Activated T-helper 17 cell treated with anti-CD3 and anti-CD28 coated beads, Interleukin-2, amount 50 U/mL, for 72 hours (primary cell): ENCODE results near the gene GATAD1. TPM values are rescaled to one million over a fixed set of nuclear protein-coding genes. Genes with fewer than 3 reads are reported as not detected.
"Not testable (repeated sequence)": the region's sequence is repeated elsewhere in the genome, so short reads cannot be mapped to it uniquely, and the experiment has no call there.

ENCODE experiments used
- ATAC-seq: fragments of 150-1000 bp; cut with Tn5 transposase; replicated peaks from 2 replicates; pipeline ENCODE4 v1.10.0; 2021; ENCODE audit warnings: mild to moderate bottlenecking, moderate library complexity
- H3K27ac Mint-ChIP-seq: one replicate; pipeline ENCODE4 v1.8.0; 2022; ENCODE audit warnings: mixed read lengths
- H3K27me3 Mint-ChIP-seq: one replicate; pipeline ENCODE4 v1.8.0; 2022; ENCODE audit warnings: mixed read lengths
- H3K36me3 Mint-ChIP-seq: one replicate; pipeline ENCODE4 v1.8.0; 2022; ENCODE audit warnings: low read depth, mild to moderate bottlenecking, mixed read lengths
- H3K4me1 Mint-ChIP-seq: one replicate; pipeline ENCODE4 v1.8.0; 2022; ENCODE audit warnings: mixed read lengths
- H3K4me3 Mint-ChIP-seq: one replicate; pipeline ENCODE4 v1.8.0; 2022; ENCODE audit warnings: mild to moderate bottlenecking, mixed read lengths
- H3K9me3 Mint-ChIP-seq: one replicate; pipeline ENCODE4 v1.8.0; 2022; ENCODE audit warnings: mixed read lengths
- total RNA-seq, 2 donors: library from RNA; stranded (reverse); gene quantifications; one replicate each; pipeline ENCODE4 v1.2.3, GENCODE V29; 2022

Gene GATAD1
- total RNA-seq, 2 donors from 2014 or later, result 16.1 to 24.3 TPM

- ATAC-seq, result no peak
- H3K9me3 Mint-ChIP-seq, result no peaks in the 10 kb centered on the region
- peak overlapping the region; percentile 88 for H3K4me3 Mint-ChIP-seq
- H3K4me1 Mint-ChIP-seq, result peaks cover 9% of the 10 kb centered on the region
- H3K36me3 Mint-ChIP-seq, result no peaks in the 10 kb centered on the region
- H3K27ac Mint-ChIP-seq, result no peak overlapping the region
- peaks cover 11% of the 10 kb centered on the region for H3K27me3 Mint-ChIP-seq
Measured at GRCh38 chr7:92423710-92424131, 23.6 kb upstream of the GATAD1 start.

- peak; percentile 16 for ATAC-seq
- H3K27me3 Mint-ChIP-seq, result peaks cover 14% of the 10 kb centered on the region
- no peaks in the 10 kb centered on the region for H3K9me3 Mint-ChIP-seq
- peak overlapping the region; percentile 88 for H3K4me3 Mint-ChIP-seq
- H3K27ac Mint-ChIP-seq, result no peak overlapping the region
- no peaks in the 10 kb centered on the region for H3K36me3 Mint-ChIP-seq
- H3K4me1 Mint-ChIP-seq, result peaks cover 9% of the 10 kb centered on the region
Measured at GRCh38 chr7:92425311-92425947, 21.9 kb upstream of the GATAD1 start.

GRCh38 chr7:92427193-92427592 is 20.1 kb upstream of the GATAD1 start:
- Mint-ChIP-seq H3K27ac (no peak overlapping the region), H3K27me3 (peaks cover 14% of the 10 kb centered on the region), H3K36me3 (no peaks in the 10 kb centered on the region), H3K9me3 (no peaks in the 10 kb centered on the region), H3K4me1 (peaks cover 9% of the 10 kb centered on the region), H3K4me3 (no peak overlapping the region)
- no peak for ATAC-seq

GRCh38 chr7:92432299-92432946 is 14.9 kb upstream of the GATAD1 start:
- no peaks in the 10 kb centered on the region for H3K36me3 Mint-ChIP-seq
- no peak for ATAC-seq
- no peak overlapping the region for H3K27ac Mint-ChIP-seq
- H3K9me3 Mint-ChIP-seq, result no peaks in the 10 kb centered on the region
- H3K4me1 Mint-ChIP-seq, result no peaks in the 10 kb centered on the region
- peaks cover 6% of the 10 kb centered on the region for H3K27me3 Mint-ChIP-seq
- H3K4me3 Mint-ChIP-seq, result no peak overlapping the region

- H3K4me1 Mint-ChIP-seq, result no peaks in the 10 kb centered on the region
Measured at GRCh38 chr7:92433019-92433418, 14.3 kb upstream of the GATAD1 start.

GRCh38 chr7:92435542-92435941 is 11.7 kb upstream of the GATAD1 start:
- Mint-ChIP-seq H3K36me3 (no peaks in the 10 kb centered on the region), H3K9me3 (no peaks in the 10 kb centered on the region), H3K27ac (no peak overlapping the region), H3K27me3 (no peaks in the 10 kb centered on the region), H3K4me3 (no peak overlapping the region), H3K4me1 (no peaks in the 10 kb centered on the region)
- ATAC-seq, result no peak

More at GRCh38 chr7:92433019-92433418, 14.3 kb upstream of the GATAD1 start:
- no peak for ATAC-seq
- no peaks in the 10 kb centered on the region for H3K36me3 Mint-ChIP-seq
- H3K9me3 Mint-ChIP-seq, result no peaks in the 10 kb centered on the region
- no peak overlapping the region for H3K4me3 Mint-ChIP-seq
- no peak overlapping the region for H3K27ac Mint-ChIP-seq
- H3K27me3 Mint-ChIP-seq, result peaks cover 2% of the 10 kb centered on the region

GRCh38 chr7:92436612-92437445 is 10.5 kb upstream of the GATAD1 start:
- no peak overlapping the region for H3K4me3 Mint-ChIP-seq
- H3K9me3 Mint-ChIP-seq, result no peaks in the 10 kb centered on the region
- no peaks in the 10 kb centered on the region for H3K4me1 Mint-ChIP-seq
- no peaks in the 10 kb centered on the region for H3K36me3 Mint-ChIP-seq
- no peaks in the 10 kb centered on the region for H3K27me3 Mint-ChIP-seq
- no peak overlapping the region for H3K27ac Mint-ChIP-seq
- ATAC-seq, result no peak

DNA sequence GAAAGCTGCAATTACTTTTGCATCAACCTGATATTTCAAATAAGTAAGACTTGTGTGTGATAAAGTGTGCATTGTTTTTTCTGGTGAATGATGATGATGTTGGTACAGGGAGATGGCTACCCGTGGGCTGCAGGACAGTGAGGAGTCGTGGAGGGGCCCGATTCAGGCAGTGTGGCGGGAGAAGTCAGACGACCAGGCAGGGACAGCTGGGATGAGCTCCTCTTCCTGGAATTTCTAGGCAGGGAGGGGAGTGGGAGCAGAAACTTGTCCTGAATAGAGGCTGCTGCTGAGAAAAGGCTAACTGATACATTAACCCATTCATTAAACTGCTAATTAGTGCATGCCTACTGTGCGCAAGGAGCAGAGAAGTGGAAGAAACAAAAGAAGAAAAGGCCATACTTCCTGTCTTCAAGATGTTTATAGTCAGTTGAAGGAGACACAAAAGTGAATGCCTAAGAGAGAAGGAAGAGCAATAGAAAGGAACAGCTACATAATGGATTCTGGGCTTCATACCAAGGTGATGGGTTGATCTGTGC is 9.3 kb upstream of the GATAD1 start:
- no peak for ATAC-seq
- Mint-ChIP-seq H3K27ac (no peak overlapping the region), H3K4me1 (no peaks in the 10 kb centered on the region), H3K9me3 (no peaks in the 10 kb centered on the region), H3K27me3 (no peaks in the 10 kb centered on the region), H3K36me3 (no peaks in the 10 kb centered on the region), H3K4me3 (no peak overlapping the region)

DNA sequence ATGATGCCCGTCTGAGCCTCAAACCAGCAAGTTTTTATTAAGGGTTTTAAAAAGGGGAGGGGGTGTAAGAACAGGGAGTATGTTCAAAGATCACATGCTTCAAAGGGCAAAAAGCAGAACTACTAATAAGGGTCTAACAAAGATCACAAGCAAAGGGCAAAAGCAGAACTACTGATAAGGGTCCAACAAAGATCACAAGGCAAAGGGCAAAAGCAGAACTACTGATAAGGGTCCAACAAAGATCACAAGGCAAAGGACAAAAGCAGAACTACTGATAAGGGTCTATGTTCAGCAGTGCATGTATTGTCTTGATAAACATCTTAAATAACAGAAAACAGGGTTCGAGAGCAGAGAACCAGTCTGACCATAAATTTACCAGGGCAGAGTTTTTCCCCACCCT is 4.6 kb upstream of the GATAD1 start:
- ATAC-seq, H3K4me1 Mint-ChIP-seq, H3K27me3 Mint-ChIP-seq, H3K9me3 Mint-ChIP-seq, H3K4me3 Mint-ChIP-seq, H3K36me3 Mint-ChIP-seq, H3K27ac Mint-ChIP-seq: not testable (repeated sequence)

GRCh38 chr7:92446869-92447344 is 375 bp upstream of the GATAD1 start:
- Mint-ChIP-seq H3K27ac (peak overlapping the region; percentile 65), H3K27me3 (no peaks in the 10 kb centered on the region), H3K36me3 (peaks cover 37% of the 10 kb centered on the region), H3K9me3 (no peaks in the 10 kb centered on the region), H3K4me1 (no peaks in the 10 kb centered on the region), H3K4me3 (peak overlapping the region; percentile 89)
- no peak for ATAC-seq

DNA sequence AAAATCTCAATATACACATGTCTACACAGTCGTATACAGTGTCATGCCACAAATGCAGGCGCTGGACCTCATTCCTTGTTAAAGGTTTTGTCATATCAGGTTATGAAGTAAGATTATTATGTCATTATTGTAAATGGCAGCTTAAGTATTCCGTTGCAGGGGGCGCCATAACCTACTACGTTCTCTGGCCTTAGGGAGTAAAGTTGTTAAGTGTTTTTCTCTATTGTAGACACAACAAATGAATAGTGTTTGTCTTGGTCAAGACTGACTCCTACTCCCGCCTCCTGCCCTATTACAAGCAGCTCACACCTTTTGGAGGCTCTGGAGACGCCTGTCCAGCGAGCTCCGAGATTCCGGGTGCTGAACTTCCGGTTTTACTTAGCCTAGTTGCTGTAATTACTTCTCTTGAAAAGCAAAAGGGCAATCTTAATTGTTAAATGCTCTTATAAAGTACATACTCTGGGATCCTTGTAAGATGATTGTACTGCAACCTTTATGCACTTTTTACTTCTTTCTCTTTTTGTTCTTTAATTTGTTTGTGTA is 994 bp downstream of the GATAD1 start:
- H3K4me3 Mint-ChIP-seq, result peak overlapping the region; percentile 89

DNA sequence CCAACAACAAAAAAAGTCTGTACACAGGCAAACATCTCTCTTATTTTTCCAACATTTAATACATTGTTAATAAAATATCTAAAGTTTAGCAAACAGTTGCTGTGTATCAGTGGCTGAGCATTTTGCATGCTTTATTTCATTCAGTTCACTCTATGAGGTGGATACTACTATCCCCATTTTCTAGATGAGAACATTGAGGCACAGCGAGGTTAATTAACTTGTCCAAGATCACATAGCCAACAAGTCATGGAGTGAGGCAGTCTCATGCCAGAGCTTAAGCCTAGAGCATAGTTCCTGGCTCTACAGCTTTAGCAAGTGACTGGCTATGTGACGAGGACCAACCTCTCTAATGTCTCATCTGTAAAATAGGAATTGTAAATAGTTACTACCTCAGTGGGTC is 4.4 kb downstream of the GATAD1 start:
- H3K9me3 Mint-ChIP-seq, result no peaks in the 10 kb centered on the region
- no peak overlapping the region for H3K27ac Mint-ChIP-seq
- H3K36me3 Mint-ChIP-seq, result peaks cover 75% of the 10 kb centered on the region
- H3K27me3 Mint-ChIP-seq, result no peaks in the 10 kb centered on the region
- H3K4me3 Mint-ChIP-seq, result no peak overlapping the region
- no peak for ATAC-seq
- H3K4me1 Mint-ChIP-seq, result no peaks in the 10 kb centered on the region

More for the DNA sequence above, 994 bp downstream of the GATAD1 start:
- Mint-ChIP-seq H3K9me3 (no peaks in the 10 kb centered on the region), H3K36me3 (peaks cover 41% of the 10 kb centered on the region), H3K27ac (peak overlapping the region; percentile 90), H3K27me3 (no peaks in the 10 kb centered on the region), H3K4me1 (no peaks in the 10 kb centered on the region)
- ATAC-seq, result peak; percentile 45

DNA sequence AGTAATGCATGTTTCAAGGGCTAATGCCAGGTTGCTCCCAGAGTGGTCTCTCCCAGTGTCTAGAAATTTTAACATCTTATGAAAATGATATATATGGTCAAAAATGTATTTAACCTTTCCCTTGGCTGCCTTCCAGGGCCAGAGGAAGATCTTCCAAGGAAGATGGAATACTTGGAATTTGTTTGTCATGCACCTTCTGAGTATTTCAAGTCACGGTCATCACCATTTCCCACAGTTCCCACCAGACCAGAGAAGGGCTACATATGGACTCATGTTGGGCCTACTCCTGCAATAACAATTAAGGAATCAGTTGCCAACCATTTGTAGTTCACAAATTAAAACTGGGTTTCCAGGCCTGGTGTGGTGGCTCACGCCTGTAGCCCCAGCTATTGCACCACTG is 9.0 kb downstream of the GATAD1 start:
- Mint-ChIP-seq H3K27me3 (no peaks in the 10 kb centered on the region), H3K36me3 (peaks cover 45% of the 10 kb centered on the region), H3K27ac (no peak overlapping the region), H3K4me3 (no peak overlapping the region), H3K4me1 (no peaks in the 10 kb centered on the region), H3K9me3 (no peaks in the 10 kb centered on the region)
- no peak for ATAC-seq

- ATAC-seq, result no peak
- no peaks in the 10 kb centered on the region for H3K4me1 Mint-ChIP-seq
- no peaks in the 10 kb centered on the region for H3K27me3 Mint-ChIP-seq
- no peak overlapping the region for H3K27ac Mint-ChIP-seq
- H3K4me3 Mint-ChIP-seq, result no peak overlapping the region
- H3K9me3 Mint-ChIP-seq, result no peaks in the 10 kb centered on the region
- H3K36me3 Mint-ChIP-seq, result peaks cover 18% of the 10 kb centered on the region
Measured at GRCh38 chr7:92460109-92460508, 12.8 kb downstream of the GATAD1 start.
